SU-DHL-6 (cell line): ENCODE measurements around the gene SF3B3.

ENCODE experiments used
- H2AFZ ChIP-seq: fragments of 200-600 bp; sonication (generic); 2 replicates; pipeline ENCODE4 v1.6.1; 2014; ENCODE audit warnings: low read depth, mild to moderate bottlenecking, moderate library complexity, mixed read lengths, antibody characterized with exemption, low read length; ENCODE audit not compliant: severe bottlenecking
- H3F3A ChIP-seq: fragments of 200-600 bp; shearing (Covaris generic); 2 replicates; pipeline ENCODE4 v1.6.0; 2016; ENCODE audit warnings: antibody characterized with exemption, mild to moderate bottlenecking; ENCODE audit not compliant: insufficient read depth
- H3K27ac ChIP-seq: fragments of 200-600 bp; sonication (generic); 2 replicates; pipeline ENCODE4 v1.5.1; 2016; ENCODE audit warnings: low read depth, mild to moderate bottlenecking, low read length, moderate library complexity, mixed read lengths
- H3K27me3 ChIP-seq: fragments of 200-600 bp; sonication (generic), shearing (Covaris generic); 2 replicates; pipeline ENCODE4 v1.6.0; 2014; ENCODE audit warnings: mild to moderate bottlenecking, low read length
- H3K36me3 ChIP-seq: fragments of 200-600 bp; sonication (generic); 2 replicates; pipeline ENCODE4 v1.6.1; 2014; ENCODE audit warnings: mild to moderate bottlenecking, low read length, mixed read lengths
- H3K4me2 ChIP-seq: fragments of 300-600, 200-600 bp; shearing (Covaris generic), sonication (generic); 2 replicates; pipeline ENCODE4 v1.6.0; 2014; ENCODE audit warnings: low read length, low read depth, mild to moderate bottlenecking; ENCODE audit not compliant: poor library complexity, severe bottlenecking
- H3K4me3 ChIP-seq: fragments of 200-600 bp; sonication (generic); 2 replicates; pipeline ENCODE4 v1.5.1; 2014; ENCODE audit warnings: antibody characterized with exemption, low read length, mild to moderate bottlenecking, mixed read lengths; ENCODE audit not compliant: insufficient read depth, poor library complexity, severe bottlenecking
- H3K79me2 ChIP-seq: fragments of 200-600 bp; sonication (generic); 2 replicates; pipeline ENCODE4 v1.6.1; 2014; ENCODE audit warnings: mild to moderate bottlenecking, low read length, moderate library complexity; ENCODE audit not compliant: insufficient read depth
- H3K9ac ChIP-seq: fragments of 200-600 bp; sonication (generic); 2 replicates; pipeline ENCODE4 v1.7.0; 2014; ENCODE audit warnings: mild to moderate bottlenecking, low read length
- H3K9me2 ChIP-seq: fragments of 200-600 bp; sonication (generic); replicated peaks from 2 replicates; pipeline ENCODE4 v1.6.1; 2014; ENCODE audit warnings: low read length; ENCODE audit not compliant: insufficient read depth
- H3K9me3 ChIP-seq: fragments of 200-600 bp; sonication (generic); 2 replicates; pipeline ENCODE4 v1.6.1; 2014; ENCODE audit warnings: low read length, mixed read lengths; ENCODE audit not compliant: insufficient read depth
- H4K20me1 ChIP-seq: fragments of 200-600 bp; sonication (generic); 2 replicates; pipeline ENCODE4 v1.6.1; 2014; ENCODE audit warnings: low read depth, mild to moderate bottlenecking, antibody characterized with exemption, low read length, moderate library complexity, mixed read lengths
- CTCF ChIP-seq: fragments of 200-600 bp; sonication (generic); IDR thresholded peaks from one replicate; pipeline ENCODE4 v1.5.1; 2017; ENCODE audit warnings: antibody characterized with exemption, mild to moderate bottlenecking, low read length, moderate library complexity; ENCODE audit not compliant: insufficient read depth, poor library complexity, severe bottlenecking
- EZH2phosphoT487 ChIP-seq: fragments of 200-600 bp; sonication (generic), shearing (Covaris generic); conservative IDR thresholded peaks from 2 replicates; pipeline ENCODE4 v1.6.1; 2018; ENCODE audit warnings: mild to moderate bottlenecking, antibody characterized with exemption, low read length, moderate library complexity, mixed read lengths

SF3B3 gene

GRCh38 chr16:70605283-70605657, 81.7 kb downstream of the SF3B3 start:
- Histone ChIP-seq H3K4me3 (no peak overlapping the region), H3K27ac (no peak overlapping the region), H3F3A (no peaks in the 10 kb centered on the region), H2AFZ (no peak overlapping the region), H3K9ac (no peak overlapping the region), H3K36me3 (no peaks in the 10 kb centered on the region), H3K9me2 (no peaks in the 10 kb centered on the region), H3K9me3 (no peaks in the 10 kb centered on the region), H3K79me2 (no peaks in the 10 kb centered on the region), H3K4me2 (no peak overlapping the region), H4K20me1 (no peaks in the 10 kb centered on the region), H3K27me3 (no peaks in the 10 kb centered on the region)
- TF ChIP-seq EZH2phosphoT487: no peak
- TF ChIP-seq CTCF: no peak

GRCh38 chr16:70608521-70608920, 84.9 kb downstream of the SF3B3 start:
- Histone ChIP-seq H4K20me1 (no peaks in the 10 kb centered on the region), H3K79me2 (no peaks in the 10 kb centered on the region), H3K4me2 (no peak overlapping the region), H3K4me3 (no peak overlapping the region), H3K27ac (no peak overlapping the region), H3K9me2 (no peaks in the 10 kb centered on the region), H3K27me3 (no peaks in the 10 kb centered on the region), H2AFZ (no peak overlapping the region), H3F3A (no peaks in the 10 kb centered on the region), H3K36me3 (no peaks in the 10 kb centered on the region), H3K9me3 (no peaks in the 10 kb centered on the region), H3K9ac (no peak overlapping the region)
- TF ChIP-seq CTCF: no peak
- TF ChIP-seq EZH2phosphoT487: no peak

- no peaks in the 10 kb centered on the region for H4K20me1 ChIP-seq
- H3K79me2 ChIP-seq: no peaks in the 10 kb centered on the region
- no peaks in the 10 kb centered on the region for H3K9me2 ChIP-seq
- H3K4me2 ChIP-seq: no peak overlapping the region
- no peaks in the 10 kb centered on the region for H3K9me3 ChIP-seq
- H3F3A ChIP-seq: no peaks in the 10 kb centered on the region
- H3K27me3 ChIP-seq: no peaks in the 10 kb centered on the region
- TF ChIP-seq CTCF (no peak), EZH2phosphoT487 (no peak)
- H3K4me3 ChIP-seq: no peak overlapping the region
- H3K36me3 ChIP-seq: no peaks in the 10 kb centered on the region
- no peak overlapping the region for H3K27ac ChIP-seq
- no peak overlapping the region for H3K9ac ChIP-seq
- no peak overlapping the region for H2AFZ ChIP-seq
These were observed 86.9 kb downstream of the SF3B3 start for GRCh38 chr16:70610273-70611223.
